ENCODE data around the gene GLB1L.

The GLB1L gene

DNA sequence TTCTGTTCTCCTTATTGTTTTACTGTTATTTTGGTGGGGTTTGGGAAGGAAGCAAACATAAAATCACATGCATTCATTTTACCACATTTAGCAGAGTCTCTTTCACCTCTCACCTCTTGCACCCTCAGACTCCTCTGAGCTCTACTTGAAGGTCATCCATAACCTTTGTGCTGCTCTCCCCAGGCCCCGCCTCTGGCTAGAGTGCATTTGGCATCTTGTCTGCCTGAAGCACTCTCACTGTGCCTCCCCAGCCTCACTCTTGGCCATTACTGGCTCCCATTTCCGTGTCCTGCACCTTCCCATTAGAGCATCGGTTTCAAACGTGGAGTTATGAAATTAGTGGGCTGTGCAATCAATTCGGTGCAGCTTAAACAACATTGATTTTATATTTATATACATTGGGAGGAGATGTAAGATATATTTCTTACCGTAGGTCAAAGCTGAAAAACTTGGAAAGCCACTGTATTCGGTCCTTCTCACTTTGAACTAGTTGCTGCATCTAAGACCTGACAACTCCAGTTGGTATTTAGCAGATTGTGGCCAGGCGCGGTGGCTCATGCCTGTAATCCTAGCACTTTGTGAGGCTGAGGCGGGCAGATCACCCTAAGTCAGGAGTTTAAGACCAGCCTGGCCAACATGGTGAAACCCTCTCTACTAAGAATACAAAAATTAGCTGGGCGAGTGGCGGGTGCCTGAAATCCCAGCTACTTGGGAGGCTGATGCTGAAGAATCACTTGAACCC lies 45.6 kb downstream of the GLB1L start:
- Mint-ChIP-seq H3K4me3 (no peak overlapping the region), H3K27ac (no peak overlapping the region), H3K27me3 (ENCODE audit: low read depth) (peaks cover 11% of the 10 kb centered on the region), H3K9me3 (no peaks in the 10 kb centered on the region), H3K36me3 (ENCODE audit: low read depth) (no peaks in the 10 kb centered on the region), H3K4me1 (no peaks in the 10 kb centered on the region)
- TF ChIP-seq, protein P1, sequence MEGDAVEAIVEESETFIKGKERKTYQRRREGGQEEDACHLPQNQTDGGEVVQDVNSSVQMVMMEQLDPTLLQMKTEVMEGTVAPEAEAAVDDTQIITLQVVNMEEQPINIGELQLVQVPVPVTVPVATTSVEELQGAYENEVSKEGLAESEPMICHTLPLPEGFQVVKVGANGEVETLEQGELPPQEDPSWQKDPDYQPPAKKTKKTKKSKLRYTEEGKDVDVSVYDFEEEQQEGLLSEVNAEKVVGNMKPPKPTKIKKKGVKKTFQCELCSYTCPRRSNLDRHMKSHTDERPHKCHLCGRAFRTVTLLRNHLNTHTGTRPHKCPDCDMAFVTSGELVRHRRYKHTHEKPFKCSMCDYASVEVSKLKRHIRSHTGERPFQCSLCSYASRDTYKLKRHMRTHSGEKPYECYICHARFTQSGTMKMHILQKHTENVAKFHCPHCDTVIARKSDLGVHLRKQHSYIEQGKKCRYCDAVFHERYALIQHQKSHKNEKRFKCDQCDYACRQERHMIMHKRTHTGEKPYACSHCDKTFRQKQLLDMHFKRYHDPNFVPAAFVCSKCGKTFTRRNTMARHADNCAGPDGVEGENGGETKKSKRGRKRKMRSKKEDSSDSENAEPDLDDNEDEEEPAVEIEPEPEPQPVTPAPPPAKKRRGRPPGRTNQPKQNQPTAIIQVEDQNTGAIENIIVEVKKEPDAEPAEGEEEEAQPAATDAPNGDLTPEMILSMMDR (IDR thresholded peaks at IDR 0.05; ENCODE audit: unreplicated experiment in 3 of 3): no peak

DNA sequence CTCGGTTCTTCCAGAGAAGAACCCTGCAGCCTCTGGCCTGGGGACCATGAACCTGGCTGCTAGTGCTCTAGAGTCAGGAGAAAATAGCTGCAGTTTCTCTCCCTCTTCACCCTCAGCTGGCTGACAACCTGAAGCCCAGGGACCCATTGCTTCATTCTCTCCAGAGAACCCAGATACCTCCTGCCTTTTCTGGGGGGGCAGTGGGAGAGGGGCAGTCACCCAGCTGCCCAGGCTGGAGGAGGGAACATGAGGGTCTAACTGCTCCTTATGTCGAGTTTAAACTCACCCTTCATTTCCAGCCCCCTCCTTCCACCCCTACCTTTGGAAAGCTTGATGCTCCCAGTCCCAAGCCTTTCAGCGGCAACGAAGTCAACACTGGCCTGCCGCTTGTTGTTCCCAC lies 46.3 kb downstream of the GLB1L start:
- no peaks in the 10 kb centered on the region for H3K36me3 Mint-ChIP-seq (ENCODE audit: low read depth)
- H3K4me3 Mint-ChIP-seq: no peak overlapping the region
- no peak overlapping the region for H3K27ac Mint-ChIP-seq
- no peaks in the 10 kb centered on the region for H3K9me3 Mint-ChIP-seq
- TF ChIP-seq, protein P1 (IDR thresholded peaks at IDR 0.05; ENCODE audit: unreplicated experiment in 3 of 3): no peak
- peaks cover 11% of the 10 kb centered on the region for H3K27me3 Mint-ChIP-seq (ENCODE audit: low read depth)
- H3K4me1 Mint-ChIP-seq: no peaks in the 10 kb centered on the region

DNA sequence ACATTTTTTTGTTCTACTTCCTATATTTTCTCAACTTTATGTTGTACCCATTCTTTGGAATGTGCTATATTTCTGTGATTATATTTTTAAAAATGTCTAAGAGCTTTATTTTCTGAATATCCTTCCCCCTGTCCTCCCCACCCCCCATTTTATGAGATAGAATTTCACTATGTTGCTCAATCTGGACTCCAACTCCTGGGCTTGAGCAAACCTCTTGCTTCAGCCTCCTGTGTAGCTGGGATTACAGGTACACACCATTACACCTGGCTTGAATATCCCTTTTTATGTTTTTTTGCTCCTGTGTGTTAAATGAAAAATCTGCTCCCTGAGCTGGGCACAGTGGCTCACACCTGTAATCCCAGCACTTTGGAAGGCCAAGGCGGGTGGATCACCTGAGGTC lies 47.9 kb downstream of the GLB1L start:
- no peak overlapping the region for H3K27ac Mint-ChIP-seq
- H3K36me3 Mint-ChIP-seq (ENCODE audit: low read depth): no peaks in the 10 kb centered on the region
- H3K4me1 Mint-ChIP-seq: no peaks in the 10 kb centered on the region
- peaks cover 4% of the 10 kb centered on the region for H3K27me3 Mint-ChIP-seq (ENCODE audit: low read depth)
- TF ChIP-seq, protein P1 (IDR thresholded peaks at IDR 0.05; ENCODE audit: unreplicated experiment in 3 of 3): no peak
- no peaks in the 10 kb centered on the region for H3K9me3 Mint-ChIP-seq
- H3K4me3 Mint-ChIP-seq: no peak overlapping the region

DNA sequence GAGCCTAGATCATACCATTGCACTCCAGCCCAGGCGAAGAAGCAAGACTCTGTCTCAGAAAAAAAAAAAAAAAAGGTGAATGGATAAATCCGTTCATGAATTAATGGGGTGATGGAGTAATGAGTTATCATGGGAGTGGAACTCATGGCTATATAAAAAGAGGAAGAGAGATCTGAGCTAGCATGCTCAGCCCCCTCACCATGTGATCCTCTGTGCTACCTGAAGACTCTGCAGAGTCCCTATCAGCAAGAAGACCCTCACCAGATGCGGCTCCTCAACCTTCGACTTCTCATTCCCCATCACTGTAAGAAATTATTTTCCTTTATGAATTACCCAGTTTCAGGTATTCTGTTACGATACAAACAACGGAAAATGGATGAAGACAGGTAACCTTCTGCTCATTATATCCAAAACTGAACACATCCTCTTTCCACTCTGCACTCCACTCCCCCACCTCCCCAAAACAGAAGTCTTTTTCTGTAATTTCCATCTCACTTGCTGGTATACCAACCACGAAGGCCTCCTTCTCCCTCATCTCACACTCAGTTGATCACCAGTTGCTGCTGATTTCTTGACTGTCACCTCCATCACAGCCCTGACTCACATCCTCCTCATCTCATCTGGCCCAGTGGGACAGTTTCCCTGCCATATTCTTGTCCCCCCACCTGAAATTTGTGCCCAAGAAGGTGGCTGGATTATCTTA lies 58.3 kb downstream of the GLB1L start:
- Mint-ChIP-seq H3K4me1 (no peaks in the 10 kb centered on the region), H3K36me3 (ENCODE audit: low read depth) (peaks cover 26% of the 10 kb centered on the region), H3K4me3 (no peak overlapping the region), H3K27ac (no peak overlapping the region), H3K27me3 (ENCODE audit: low read depth) (peaks cover 3% of the 10 kb centered on the region), H3K9me3 (no peaks in the 10 kb centered on the region)
- TF ChIP-seq, protein P1 (IDR thresholded peaks at IDR 0.05; ENCODE audit: unreplicated experiment in 3 of 3): no peak

Measured in nephron (organoid).